HG02610 (cell line): ENCODE data around the gene SLC35F3.
A peak's percentile ranks its signal among the peaks of the same experiment; 100 is the strongest.
"Not testable (repeated sequence)": the region's sequence is repeated elsewhere in the genome, so short reads cannot be mapped to it uniquely, and the experiment has no call there.

ENCODE experiments used
- ATAC-seq: cut with Tn5 transposase; IDR thresholded peaks from one replicate; pipeline ENCODE4 v1.9.1; 2021; ENCODE audit warnings: mild to moderate bottlenecking, moderate library complexity; ENCODE audit not compliant: unreplicated experiment

Gene SLC35F3

DNA sequence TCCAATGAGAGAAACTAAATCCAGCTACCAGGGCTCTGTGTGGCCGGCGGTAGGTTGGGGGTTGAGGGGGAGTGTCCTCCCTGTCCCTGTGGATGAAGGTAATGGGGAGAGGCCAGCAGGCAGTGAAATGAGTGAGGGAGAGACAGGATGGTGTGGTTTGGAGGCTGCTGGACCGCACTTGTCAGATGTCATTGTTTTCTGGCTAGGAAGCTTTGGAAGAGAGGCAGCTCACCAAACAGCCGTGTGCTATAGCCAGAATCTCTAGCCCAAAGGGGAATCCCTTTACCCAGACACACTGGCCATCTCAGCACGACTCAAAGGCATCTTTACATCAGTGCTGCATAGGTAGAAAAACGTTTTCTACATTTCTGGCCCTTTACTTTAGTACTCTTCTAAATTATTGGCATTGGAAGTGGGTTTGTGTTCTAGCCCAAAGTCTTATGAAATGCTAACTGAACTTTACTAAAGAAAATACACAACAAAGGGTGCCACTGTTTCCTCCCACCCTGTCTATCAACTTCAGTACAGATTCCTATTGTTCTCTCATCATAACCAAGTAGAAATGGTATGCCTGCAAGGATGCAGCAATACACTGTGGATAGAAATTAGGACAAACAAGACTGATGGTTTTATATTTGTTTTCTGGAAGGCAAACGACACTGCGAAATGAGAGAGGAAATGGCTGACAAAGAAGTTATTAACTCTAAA is 372.8 kb downstream of the SLC35F3 start:
- no peak for ATAC-seq

DNA sequence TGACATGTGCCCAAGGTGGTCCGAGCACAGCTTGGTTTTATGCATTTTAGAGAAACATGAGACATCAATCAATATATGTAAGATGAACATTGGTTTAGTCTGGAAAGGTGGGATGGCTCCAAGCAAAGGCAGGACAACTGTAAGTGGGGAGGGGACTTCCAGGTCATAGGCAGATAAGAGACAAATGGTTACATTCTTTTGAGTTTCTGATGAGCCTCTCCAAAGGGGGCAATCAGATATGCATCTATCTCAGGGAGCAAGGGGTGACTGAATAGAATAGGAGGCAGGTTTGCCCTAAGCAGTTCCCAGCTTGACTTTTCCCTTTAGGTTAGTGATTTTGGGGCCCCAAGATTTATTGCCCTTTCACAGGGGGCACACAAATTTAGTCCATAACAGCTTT is 374.5 kb downstream of the SLC35F3 start:
- ATAC-seq = no peak

DNA sequence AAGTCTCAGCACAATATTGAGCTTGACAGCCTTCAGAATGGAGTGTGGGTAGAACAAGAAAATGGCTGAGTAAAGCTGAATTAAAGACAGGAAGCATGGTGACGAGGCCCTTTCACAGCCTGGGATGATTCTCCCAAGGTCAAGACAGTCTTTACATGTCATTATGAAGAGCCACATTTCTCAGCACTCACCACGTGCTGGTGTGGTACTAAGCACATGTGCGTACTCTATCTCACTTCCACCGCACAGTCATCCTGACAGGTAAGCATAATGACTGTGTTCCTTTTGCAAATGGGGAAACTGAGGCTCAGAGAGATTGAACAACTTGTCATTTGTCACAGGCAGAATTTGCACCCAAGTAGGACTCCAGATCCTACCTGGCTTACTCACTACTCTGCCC is 376.0 kb downstream of the SLC35F3 start:
- no peak for ATAC-seq

DNA sequence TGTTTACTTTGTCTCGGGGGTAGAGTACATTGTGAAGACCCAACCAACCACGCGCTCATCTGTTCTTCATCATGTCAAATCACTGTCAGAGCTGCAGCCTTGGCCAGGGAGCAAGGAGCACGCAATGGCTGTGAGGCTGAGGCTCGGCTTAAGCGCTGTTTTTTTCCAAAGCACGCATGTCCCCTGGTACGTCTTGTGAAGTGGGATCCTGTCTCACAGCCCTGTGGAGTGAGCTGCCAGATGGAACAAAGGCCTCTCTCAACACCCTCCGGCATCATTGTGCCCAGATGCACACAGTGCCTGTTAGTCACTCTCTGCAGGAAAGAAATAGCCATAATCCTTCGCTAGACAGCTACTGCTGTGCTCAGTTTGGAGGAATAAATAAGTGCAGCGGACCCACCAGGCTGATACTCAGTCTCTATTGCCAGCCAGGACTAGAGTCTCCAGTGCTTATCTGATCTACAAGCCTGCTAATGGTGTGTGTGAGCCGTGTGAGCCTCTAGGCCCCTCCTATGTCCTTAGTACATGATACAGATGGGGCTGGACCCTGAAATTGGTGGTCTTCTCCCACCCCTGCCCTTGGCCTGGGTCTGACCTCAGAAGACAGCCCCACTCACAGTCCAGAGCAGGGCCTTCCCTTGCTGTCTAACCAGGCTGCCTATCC is 377.5 kb downstream of the SLC35F3 start:
- ATAC-seq = no peak

DNA sequence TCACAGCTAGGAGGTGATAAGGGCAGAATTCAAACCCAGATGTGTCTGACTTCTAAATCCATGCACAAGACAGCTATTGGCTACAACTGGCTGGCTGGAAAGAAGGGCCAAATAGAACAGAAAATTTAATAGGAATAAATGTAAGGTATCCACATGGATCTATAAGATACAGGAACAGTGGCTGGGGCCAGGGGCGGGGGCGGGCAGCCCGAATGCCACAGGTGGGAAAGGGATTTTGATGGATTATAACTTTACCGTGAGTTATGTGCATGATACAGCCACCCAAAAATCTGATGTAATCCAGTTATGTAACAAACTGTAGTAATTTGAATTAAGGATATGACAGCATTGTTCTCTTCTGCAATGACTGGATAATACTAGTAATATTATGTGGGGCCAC is 381.7 kb downstream of the SLC35F3 start:
- no peak for ATAC-seq

DNA sequence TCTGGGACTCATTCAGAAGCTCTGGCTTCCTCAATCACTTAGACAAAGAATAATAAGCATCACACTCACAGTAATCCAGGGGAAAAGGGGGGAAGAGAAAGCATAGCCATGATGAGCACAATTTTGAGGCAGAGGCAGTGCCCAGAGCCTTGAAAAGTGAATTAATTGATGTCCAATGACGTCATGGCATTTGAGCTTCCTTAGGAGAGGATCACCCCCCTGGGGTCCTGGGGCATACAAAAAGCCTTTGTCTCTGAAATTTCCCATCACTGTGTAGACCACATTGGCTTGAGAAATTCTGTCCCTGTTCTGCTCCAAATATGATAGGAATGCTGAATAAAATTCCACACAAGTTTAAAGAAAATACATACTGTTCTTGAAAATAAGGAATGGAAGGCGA is 384.5 kb downstream of the SLC35F3 start:
- no peak for ATAC-seq

DNA sequence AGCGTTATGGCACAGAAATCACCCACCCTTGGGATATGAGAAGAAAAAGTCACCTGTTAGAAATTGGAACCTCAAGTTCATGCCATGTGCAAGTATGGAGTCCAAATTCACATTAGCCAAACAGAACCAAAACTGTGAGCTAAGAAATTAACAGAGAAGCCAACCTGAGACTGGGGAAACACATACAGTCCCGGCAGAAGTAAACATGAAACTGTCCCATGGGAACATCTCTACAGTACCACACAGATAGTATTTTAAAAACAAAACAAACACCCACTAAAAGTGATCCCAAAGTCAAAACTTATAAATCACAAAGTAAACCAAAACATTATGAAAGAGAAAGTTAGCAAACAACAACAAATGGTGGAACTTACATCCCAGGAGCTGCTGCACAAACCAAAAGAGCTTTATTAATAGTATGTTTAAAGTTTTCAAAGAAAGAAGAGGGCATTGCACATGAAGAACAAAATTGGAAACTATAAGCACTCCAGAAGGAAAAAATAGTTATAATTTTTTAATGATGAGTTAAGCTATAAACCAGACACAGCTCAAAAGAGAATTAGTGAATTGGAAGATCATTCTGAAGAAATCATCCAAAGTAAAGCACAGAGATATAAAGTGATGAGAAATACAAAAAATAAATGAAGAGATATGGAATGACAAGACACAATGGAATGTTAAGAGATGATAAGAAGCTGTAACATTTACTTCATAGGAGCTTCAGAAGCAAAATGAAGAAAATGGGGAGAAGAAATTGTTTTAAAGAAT is 385.2 kb downstream of the SLC35F3 start:
- peak; percentile 55 for ATAC-seq

DNA sequence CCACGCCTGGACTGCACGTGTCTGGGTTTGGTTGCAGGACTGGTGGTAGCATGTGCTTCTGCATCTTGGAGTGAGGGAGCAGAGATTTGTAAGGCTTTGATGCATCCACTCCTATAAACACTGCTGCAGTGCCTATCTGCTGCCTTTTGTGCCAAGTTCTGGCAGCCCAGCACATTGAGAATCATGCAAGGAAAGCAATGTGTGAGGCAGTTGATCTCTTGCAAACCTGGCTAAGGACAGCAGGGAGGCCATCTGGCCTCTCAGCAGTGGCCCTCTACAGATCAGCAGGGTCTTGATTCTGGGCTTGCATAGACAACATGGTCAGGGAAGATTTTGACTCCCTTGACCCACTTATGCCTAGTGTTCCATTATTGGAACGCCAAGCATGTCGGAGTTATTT is 387.5 kb downstream of the SLC35F3 start:
- no peak for ATAC-seq

DNA sequence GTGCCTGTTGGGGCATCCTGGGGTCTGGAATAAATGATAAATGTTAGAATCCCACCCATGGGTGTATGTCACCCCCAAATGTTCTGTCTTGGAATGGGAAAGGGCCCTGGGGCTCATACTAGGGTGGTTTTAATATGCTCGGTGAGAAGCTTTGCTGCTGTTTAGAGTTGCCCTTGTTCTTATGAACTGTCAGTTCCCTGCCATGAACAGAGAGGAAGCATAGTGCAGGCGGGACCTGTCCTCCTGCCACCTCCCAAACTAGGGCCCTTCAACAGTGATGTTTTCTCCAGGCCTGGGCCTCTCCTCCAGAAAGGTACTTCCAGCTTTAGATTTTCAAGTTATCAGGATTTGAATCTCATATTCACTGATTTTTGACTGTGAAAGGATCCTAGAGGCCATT is 388.1 kb downstream of the SLC35F3 start:
- no peak for ATAC-seq

DNA sequence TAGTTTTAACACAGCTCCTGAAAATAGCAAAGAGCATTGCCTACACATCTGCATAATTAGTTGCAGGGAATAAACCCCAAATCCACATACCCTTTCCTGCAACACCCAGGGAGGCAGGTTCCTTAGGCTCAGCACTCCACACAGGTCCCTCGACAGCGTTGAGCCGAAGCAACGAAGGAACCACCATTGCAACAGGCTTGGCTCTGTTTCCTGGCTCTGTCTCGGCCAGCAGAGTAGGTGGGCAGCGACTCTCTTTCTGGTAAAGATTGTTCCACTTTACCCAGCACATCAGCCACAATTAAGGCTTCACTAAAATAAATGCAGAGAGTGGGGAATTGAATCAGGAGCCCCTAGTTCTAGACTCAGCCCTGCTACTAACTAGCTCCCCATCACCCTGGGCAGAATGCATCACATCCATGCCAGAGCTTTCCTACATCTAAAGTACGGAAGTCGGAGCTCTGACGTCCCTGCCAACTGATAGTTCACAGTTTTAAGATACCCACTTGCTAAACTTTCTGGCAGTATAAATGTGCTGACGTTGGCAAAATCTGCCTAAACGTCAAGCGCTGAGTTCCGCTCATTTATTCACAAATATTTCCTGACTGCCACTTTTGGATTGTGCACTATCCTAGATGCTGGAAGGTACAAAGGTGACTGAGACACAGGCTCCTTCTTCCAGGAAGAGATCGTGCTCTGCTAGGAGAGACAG is 389.8 kb downstream of the SLC35F3 start:
- ATAC-seq = no peak

DNA sequence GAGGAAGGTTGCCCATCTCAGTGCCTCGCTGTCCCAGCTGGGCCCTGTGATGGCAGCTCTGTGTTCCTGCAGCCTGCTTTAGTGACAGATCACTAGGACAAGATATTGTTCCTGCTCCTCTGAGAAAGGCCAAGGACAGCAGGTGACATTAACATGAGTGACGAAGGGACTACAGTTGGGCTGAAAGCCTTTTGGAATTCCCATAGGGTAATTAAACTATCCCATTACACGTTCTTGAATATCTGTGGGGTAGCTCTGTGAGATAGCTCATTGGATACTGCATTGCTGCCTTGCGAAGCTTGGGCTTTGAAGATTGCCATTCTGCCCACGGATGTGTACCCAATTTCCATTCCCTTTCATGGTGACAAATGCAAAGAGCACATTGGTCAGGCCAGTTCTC is 390.6 kb downstream of the SLC35F3 start:
- ATAC-seq = no peak

DNA sequence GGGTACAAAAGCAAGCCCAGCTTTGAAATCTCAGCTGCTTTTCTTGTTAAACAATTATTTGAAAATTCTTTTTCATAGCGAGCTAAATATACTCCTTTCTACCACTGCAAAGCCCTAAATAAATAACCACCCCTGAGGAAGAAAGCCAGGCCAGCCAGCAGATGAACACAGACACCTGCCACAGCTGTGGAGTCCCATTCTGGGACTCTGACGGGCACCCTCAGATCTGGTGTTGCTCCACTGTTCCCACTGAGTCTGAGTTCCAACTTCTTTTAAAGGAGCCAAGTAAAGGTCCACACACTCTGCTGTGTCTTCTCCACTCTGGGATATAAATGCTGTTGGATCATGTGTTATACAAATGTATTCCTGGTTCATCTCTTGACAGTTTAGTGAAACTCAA is 391.1 kb downstream of the SLC35F3 start:
- ATAC-seq = no peak

DNA sequence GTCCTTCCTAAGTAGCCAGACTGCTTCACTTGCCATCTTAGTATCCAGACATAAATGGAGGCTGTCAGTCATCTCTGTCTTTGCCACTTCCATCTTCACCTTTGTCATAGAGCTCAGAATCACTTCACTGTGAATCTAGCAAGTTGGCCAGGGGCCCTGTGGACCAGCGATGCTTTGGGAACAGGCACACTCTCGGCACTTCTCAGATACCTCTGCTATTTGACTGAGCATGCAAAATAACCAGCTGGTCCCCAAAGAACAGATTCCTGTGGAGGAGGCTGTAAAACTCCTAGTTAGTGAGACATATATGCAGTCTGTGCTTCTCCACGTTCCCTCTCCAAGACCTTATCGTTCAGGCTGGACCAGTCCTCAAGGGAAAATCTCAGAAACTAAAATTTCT is 392.0 kb downstream of the SLC35F3 start:
- ATAC-seq = no peak

DNA sequence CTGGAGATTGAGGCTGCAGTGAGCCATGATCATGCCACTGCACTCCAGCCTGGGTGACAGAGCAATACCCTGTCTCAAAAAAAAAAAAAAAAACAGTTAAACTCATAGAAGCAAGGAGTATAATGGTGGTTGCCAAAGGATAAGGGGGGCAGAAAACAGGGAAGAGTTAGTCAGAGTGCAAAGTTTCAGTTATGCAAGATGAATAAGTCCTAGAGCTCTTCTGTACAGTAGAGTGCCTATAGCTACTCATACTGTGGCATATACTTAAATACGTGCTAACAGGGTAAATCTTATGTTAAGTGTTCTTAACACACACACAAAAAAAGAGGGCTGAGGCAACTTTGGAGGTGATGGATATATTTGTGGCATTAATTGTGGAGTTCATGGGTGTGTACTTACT is 393.2 kb downstream of the SLC35F3 start:
- no peak for ATAC-seq

DNA sequence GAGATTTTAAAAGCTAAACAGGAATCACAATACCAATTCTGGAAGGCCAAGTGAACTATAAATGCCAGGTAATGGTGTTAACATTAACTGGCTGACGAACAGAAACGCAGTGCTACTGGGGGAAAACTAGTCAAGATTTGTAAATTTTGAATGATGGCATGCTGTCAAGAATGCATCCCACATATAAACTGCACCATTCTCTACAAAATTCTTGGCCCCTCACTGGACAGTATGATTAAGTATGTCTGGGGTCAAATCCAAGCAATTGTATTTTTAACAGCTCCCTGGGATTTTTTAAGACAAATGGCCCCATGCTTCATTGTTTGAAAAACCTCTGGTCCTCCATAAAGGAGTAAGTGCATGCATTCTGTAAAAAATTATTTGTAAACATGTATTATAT is 395.6 kb downstream of the SLC35F3 start:
- ATAC-seq = no peak

DNA sequence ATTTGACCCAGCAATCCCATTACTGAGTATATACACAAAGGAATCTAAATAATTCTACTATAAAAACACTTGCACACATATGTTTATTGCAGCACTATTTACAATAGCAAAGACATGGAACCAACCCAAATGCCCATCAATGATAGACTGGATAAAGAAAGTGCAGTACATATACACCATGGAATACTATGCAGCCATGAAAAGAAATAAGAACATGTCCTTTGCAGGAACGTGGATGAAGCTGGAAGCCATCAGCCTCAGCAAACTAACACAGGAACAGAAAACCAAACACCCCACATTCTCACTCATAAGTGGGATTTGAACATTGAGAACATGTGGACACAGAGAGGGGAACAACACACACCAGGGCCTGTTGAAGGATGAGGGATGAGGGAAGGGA is 397.2 kb downstream of the SLC35F3 start:
- ATAC-seq = not testable (repeated sequence)

DNA sequence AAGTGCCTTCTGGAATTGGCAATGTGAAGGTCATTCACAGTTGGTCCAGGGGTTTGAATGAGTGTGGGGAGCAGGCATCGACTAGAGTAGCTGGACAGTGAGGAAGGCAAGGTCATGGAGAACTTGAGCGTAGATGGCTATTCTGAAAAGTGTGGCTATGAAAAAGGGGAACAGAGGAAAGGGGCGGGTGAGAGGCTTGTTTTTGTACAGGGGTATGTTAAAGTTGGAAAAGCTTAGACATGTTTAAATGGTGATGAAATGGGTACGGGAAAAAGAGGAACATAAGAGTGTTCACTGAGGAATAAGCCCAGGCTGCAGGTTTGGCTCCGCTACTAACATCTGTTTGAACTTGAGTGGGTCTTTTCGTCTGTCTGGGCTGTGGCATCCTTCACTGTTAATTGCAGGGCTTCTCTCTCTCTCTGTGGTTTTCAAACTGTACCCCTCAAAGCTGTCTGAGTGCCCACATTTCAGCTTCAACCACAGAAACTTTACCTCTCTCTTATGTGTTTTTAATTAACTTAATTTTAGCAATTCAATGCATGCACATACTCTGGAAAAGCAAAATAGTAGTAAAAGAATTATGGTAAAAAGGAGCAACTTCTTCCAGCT is 398.0 kb downstream of the SLC35F3 start:
- ATAC-seq = no peak

DNA sequence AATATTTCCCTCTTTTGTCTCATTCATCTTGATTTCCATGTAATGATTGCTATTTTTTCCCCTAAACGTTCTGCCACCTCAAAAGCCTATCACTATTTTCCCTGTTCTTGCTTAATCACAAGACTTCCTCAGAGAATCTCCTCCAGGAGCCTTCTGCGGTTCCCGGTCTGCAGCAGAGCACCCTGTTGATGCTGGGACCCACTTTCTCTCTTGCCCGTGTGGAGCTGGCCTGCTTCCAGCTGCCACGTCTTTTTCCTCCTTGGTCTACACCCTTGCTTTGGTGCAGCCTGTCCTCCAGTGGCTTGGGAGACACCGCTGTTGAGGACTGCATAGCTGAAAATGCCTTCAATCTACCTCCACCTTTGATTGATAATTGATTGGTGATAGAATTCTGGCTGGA is 398.8 kb downstream of the SLC35F3 start:
- no peak for ATAC-seq

DNA sequence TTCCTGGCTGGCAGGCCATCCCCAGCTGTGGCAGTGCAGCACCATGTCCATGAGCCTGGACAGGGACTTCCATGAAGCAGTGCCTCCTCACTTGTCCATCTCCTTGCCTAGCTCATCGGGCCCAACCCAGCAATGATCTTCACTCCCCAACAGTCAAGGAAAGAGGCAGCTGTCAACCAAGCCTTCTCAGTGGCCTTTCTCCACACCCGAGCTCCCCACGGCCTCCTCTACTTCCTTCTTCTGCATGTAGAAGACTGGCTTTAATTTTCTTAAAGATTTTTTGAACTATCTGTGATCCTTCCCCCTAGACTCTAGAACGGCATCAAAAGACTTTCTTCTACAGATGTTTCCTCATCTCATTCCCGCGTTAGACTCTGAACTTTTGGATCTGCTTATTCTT is 403.2 kb downstream of the SLC35F3 start:
- no peak for ATAC-seq

DNA sequence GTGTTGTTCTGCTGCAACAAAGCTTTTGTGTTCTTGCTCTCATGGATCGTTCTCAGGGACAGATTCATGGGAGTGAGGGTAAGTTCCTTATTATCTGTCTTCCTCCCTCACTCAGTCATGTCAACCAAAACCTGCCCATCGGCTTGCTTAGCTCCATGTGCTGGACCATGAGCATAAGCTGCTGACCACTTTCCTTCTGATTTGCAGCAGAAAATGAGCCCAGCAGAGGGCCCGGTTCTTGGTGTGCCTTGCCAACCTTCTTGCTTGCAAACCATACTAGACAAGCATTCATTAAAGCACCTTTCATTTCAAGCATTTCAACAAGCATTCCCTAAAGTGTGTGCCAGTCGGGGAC is 404.7 kb downstream of the SLC35F3 start:
- no peak for ATAC-seq
